NCI-H1048 (cell line): ENCODE measurements around the gene KCNC4.

ENCODE experiments used
- DNase-seq: peaks from one replicate; lab custom pipeline; 2025; lab: John Stamatoyannopoulos, UW

The KCNC4 gene

DNA sequence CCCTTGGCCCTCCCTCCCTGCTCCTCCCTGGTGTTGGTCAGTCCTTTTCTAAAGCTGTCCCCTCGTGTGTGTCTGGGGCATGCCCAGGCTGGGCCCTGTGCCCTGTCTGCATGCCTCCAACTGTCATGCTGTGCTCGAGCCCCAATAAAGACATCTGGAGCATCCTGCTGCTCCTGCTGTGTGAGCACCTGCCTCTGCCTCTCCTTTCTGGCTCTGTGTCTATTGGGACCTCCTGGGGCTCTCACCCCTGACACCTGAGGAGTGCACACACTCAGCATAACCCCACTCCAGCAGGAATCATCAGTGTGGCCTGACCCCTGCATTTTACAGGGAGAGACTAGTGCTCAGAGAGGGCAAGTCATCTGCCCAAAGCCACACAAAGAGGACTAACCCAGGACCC lies 23.7 kb downstream of the KCNC4 start:
- no peak for DNase-seq

DNA sequence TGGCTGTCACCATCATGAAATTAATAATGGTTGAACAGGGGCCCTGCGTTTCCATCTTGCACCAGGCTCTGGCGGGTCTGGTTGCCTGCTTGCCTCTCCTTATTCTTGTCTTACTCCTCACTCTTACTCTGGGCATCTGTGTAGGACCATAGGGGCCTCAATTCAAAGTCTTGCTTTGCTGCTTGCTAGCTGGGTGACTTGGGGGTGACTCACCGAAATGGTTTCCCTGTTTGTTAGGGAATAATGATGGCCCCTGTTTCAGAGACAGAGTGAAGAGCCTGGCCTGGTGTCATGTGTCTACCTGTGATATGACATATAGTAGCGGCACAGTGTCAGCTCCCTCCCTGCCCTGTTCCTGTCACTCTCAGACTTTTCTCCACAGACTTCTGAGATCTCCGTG lies 24.6 kb downstream of the KCNC4 start:
- DNase-seq, result no peak

DNA sequence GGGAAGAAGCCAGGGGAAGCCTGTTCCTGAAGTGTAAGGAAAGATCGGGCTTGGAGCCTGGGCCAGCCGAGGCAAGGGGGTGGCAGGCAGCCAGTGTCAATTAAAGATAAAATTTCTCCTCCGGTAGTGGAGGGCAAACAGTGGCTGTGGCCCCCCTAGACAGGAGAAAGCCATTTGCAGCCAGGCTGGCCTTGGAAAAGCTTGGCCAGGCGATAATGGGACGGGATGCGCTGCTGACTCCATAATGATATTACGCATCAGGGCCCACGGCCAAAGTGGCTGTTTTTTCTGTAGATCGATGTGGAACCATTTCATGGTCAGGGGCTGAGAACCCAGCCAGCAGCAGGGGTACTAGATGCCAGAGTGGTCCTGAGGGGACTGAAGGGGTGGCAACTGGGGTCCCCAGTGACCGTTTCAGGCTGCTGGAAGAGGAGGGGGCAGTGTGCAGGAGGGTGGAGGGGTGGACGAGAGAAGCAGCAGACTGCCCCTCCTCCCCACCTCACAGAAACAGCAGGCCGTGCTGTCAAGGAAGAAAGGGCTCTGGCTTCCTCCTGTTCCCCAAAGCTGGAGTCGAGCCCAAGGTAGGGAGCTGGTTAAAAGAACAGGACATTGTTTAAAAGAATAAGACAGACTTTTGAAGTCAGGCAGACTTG lies 25.2 kb downstream of the KCNC4 start:
- DNase-seq, result no peak

DNA sequence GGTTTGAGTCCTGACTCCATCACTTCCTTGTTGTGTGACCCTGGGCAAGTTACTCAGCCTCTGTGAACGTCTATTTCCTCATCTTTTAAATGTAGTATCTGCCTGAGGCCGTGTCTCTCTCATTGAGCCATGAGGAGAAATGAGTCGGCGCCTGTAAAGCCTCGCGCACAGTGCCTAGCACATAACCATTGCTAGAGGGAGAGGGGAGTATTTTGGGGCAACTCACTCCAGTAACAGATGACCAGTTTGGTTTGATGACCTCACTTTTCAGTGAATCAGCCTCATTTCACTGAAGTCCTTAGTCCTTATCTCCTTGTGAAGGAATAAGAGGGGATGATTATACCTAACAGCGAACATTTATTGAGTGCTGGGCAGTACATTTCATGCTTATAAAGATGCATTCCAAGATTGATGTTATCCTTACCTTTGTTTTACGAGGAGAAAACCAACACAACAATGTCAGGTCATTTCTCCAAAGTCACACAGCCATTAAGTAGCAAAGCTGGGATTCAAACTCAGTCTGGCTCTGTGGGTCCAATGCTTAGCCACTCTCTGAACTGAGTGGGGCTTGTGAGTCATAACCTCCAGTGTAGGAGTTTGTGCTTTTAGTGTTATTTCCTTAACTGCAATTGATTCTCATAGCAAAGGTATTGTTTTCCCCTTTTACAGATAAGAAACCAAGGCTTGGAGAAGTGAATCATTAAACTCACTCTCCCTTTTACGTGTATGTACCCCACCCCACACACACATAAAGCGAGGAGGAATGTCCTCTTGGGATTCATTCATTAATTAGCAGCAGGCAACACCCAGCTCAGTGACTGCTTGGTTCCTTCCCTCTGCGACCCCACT lies 25.9 kb downstream of the KCNC4 start:
- DNase-seq, result no peak

DNA sequence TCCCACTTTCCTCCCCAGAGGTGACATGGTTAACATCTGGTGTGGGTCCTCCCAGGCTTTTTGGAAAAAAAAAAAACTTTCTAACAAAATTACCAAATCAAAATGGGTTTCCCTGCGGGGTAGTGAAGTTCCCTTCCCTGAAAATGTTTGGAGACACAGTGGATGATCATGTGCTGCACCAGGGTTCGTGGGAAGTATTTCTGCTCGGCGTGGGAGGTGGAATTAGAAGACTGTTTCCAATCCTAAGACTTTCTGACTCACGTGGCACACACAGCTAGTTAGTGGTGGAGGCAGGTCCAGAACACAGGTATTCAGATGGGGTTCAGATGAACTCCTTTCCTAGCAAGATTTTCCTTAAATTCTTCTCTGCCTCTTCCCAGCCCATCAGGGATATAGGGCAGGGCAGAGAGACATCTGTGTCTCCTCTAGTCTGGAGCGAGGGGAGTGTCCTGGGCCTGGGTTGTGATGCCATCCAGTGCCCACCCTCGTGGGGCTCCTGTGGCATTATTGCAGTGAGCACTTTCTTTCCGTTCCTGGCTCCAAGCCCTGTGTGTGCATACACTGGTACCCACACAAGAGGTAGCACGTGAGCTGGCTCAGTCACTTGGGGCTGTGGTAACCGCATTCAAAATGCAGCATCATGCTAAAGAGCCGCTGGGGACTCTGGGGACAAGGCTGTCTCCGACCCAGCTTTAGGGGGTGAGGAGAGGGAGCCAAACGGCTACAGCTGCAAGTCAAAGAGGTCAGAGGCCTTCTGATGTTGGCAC lies 27.5 kb downstream of the KCNC4 start:
- no peak for DNase-seq

DNA sequence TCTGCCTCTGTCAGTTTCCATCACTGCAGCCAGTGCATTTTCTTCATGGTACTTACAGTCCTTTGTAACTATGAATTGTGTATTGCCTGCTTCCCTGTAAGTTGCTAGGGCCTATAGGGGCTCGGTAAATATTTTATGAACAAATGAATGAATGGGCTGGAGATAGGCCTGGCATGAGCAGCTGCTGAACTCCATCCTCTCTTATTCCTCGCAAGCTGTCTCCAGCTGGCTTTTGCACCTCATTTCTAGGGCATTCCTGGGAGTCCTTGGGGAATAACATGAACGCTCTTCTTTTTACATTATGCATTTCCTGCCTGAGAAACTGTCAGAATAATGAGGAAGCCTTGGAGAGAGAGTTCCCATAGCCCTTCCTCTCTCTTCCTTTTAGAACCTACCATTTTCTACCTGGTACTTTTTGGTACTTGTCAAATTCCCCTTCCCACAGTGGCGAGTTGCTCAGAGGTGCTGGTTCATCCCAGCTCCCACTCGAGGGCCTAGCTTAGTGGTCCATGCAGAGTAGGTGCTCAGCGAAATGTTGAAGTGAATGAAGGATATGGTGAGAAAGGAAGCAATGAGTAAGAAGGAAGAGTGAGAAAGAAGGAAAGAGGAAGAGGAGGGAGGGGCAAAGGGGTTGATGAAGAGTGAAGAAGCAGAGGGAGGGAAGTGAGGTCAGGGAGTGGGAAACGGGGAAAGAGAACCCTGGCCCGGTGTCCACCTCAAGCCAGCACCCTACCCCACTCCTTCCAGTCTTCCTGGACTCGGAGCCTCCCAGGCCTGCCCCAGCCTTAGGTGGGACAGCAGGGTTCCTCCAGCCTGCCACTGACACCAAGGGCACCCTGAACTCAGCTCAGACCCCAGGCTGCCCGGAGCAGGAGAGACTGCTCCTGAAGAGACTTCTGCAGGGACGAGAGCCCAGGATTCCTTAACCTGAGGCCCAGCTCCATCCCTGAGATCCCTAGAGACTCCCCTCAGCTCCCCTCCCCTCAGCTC lies 29.6 kb downstream of the KCNC4 start:
- no peak for DNase-seq

DNA sequence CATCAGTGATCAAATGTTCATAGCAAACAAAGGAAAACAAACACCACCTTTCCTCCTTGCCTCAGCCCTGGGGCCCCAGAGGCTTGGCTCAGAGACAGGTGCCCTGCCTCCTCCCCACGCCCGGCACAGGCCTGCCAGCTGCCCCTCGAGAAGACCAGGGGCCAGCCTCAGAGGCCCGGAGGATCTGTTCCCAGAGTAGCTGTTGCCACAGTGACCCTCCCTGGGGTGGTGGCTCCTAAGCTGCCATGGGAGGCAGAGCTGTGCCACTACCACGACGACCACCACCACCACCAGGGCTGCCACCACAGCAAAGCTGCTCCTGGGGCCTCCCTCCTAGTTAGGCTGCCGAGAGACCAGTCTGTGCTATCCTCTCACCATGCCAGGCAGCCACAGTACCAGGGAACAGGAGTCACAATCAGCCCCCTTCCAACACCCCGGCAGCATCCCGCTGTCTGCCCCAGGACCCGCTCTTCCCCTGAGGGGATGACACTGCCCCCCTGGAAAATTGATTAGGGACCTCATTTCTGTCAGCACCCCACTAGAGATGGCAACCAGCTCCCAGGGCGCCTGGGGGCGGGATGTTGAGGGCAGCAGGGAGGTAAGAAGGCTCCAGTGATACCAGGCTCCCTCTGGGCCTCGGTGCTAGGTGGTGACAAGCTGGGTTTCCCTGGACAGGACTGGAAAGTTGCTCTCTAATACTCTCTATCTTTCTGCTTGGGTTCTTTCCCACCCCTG lies 30.5 kb downstream of the KCNC4 start:
- DNase-seq, result no peak

DNA sequence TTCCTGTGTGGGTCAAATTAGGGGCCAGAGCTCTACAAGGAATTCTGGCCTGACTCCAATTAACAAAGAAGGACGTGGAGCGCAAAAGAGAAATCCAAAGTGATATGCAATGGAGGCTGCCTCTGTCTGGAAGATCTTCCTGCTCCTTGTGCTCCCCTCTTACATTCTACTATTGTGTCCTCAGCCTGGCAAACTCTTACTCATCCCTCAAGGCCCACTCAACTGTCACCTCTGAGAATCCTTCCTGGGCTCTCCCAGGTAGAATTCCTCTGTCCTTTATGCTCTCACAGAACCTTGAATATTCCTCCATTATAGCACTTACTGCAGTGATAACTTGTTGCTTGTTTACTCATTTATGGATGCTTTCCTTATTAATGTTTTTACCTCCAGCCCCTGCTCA lies 31.4 kb downstream of the KCNC4 start:
- no peak for DNase-seq

DNA sequence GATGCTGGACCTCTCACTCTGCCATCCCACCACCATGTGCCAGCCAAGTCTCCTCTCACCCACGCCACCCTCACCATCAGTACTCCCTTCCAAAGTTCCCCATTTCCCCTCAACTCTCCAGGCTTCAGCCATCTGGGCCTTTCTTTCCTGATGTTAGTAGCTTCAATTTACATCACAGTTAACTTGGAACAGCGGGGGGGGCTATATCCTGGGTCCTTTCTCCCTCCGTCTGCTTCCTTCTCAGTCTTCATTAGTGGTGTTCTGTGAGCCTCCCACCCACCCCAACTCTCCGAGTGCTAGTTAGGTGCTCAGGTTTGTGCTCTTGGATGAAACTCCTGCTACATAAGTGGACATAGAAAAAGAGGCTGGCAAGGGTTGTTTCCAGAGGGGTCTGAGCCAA lies 31.9 kb downstream of the KCNC4 start:
- DNase-seq, result no peak

DNA sequence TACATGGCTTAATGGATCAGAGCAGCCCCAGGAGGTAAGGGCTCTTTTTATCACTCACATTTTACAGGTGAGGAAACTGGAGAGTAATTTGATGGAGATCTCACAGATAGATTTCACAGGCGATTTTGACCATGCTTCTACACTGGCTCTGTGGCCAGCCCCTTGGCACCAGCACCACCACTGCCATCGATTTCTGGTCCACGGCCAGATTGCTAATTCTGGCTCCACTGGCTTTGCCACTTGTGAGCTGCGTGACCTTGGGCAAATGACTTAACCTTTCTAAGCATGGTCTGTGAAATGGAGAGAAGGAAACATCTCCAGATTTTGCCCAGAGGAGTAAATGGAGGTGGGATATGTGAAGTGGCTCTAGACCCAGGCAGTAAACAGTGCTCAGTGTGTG lies 32.6 kb downstream of the KCNC4 start:
- DNase-seq, result no peak

DNA sequence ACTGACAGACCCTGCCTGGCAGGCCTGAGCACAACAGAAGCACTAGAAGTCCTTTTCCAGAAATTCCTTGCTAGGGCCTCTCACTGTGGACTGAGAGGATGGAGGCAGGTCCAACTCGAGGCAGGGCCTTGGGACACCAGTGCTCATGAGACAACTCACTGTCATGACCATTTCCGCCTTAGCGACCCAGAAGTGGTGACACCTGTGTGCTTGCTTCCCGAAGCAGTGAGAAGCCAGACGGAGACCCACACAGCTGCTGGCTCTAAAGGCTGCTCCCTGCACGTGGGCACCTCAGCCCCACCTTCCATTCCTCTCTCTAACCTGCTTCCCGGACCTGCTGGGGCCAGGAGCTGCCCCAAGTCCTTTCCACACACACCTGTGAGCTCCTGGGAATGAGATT lies 33.0 kb downstream of the KCNC4 start:
- no peak for DNase-seq

DNA sequence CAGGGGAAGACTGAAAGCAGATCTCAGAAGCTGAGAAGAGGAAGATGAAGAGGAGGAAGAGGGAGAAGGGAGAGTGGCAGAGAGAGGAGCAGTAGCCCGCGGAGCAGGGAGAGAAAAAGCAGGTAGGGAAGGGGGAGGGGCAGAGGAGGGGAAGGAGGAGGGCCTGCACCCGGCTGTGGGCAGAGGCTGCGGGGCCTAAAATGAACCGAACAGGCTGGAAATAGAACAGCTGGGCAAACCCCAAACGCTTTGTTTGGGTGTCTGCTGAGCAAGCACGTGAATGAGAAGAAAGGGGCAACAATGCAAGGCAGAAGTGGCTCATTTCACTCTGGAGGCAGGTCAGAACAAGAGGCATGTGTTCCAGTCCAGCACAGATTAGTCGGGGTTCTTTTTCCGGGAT lies 33.5 kb downstream of the KCNC4 start:
- DNase-seq, result no peak

DNA sequence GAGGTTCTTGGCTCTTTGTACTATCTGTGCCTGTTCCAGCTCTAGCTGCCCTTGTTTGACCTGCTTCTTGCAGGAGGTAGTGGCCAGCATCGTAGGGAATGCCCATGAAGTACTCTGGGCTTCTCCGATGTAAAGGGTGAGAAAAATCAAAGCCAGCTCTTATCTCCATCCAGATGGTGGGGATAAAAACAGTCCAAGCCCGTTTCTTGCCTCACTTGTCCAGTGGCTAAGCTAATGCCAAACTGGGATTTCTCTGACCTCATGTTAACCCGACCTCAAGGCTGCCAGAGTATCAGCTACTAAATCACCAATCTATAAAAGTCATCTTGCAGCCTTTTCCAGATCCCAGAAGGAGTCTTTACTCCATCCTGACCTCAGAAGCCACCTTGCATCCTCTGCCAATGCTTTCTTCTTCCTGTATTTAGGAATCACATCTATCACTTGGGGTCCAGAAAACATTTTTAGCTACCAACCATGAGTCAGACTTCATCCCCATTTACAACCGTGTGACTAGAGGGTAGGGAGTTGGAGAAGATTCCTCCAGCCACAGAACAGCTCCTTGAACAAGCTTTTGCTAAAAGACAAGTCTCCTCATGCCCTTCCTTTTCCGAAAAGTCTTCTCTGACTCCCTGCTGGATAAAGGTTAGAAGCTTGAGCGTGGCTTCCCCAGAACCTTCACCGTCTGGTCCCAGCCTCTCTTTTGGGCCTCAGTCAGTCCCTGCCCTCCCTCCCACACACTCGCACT lies 35.9 kb downstream of the KCNC4 start:
- DNase-seq, result no peak

DNA sequence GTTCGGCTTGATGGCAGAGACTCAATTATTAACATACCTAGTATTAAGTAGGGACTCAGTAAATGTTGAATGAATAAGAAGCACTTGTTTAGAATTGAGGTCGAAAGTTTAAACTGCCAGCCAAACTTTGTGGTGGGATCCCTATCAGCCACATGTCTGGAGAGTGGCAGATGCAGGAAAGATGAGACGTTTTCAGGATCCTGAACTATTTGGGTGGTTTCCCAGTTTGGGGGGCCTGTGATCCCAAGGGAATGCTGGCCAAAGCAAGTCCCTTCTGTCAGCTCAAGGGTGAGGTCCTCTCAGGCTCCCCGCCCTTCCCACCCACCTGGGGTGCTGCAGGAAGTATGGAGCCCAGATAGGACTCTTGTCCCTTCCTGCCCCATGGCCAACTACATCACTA lies 38.6 kb downstream of the KCNC4 start:
- DNase-seq, result no peak

DNA sequence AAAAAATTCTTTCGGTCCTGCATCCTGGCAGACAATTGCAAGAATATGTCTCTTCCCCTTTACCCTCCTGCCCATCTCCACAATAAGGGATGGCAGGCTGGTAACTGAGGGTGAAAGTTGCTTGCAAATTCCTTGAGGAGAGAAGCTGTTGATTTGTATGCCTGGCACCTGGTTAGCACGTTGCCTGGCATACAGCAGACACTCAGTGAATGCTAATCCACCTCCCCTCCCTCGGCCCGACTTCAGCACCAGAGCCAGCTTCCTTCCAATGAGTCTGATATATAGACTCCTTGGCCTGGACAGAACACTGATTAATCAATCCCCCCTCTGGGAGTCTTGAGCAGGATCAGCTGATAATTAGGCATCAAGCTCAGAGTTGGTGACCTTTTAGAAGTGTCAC lies 39.1 kb downstream of the KCNC4 start:
- no peak for DNase-seq

DNA sequence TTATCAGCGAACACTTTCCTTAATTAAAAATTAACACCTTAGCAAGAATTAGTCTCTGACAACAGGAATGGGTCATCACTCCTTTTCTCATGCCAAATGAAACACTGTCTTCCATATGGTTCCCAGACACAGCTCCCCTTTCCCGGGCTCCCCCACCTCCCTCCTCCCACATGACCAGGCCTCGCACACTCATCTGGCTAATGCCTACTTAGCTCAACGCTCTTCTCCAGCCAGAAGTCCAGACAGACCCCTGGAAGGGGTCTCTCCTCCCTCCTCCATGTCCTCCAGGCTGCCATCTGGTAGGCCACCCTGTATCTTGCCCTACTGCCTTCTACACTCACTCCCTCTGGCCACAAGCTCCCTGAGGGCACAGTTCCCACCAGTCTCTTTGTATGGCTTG lies 39.9 kb downstream of the KCNC4 start:
- no peak for DNase-seq

DNA sequence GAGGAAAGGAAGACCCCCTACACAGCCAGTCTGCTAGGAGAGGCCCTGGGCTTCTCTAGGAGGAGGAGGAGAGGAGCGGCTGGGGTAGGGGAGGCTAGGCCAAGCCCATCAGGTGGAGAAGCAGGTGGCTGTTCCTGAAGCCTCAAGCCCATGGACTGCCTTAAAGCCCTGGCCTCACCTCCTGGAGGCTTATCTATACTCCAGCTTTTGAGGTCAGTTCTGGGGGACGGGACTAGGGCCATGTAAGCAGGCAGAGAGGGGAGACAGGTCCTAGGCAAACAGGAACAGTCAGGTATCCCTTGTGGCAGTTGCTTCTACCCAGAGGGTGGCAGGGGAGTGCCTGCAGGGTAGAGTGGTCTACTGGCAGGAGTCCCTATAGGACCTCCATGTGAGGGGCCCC lies 40.6 kb downstream of the KCNC4 start:
- no peak for DNase-seq

DNA sequence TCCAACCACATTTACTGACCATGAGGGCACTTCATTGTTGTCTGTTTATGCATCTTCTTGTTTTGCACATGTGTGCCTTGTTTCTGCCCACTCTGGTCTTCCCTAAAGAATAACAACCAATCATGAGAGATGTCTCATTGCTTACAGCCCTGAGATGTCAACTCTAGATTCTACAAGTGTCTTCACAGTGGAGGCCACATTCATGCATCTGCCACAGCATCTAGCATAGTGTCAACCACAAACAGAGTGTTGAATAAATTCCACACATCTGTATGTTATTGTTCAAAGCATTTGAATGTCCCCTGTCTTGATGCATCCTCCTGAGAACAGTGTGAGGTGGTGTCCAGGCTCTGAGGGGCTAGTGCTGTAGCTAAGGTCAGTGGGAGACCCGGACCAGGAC lies 43.1 kb downstream of the KCNC4 start:
- no peak for DNase-seq

DNA sequence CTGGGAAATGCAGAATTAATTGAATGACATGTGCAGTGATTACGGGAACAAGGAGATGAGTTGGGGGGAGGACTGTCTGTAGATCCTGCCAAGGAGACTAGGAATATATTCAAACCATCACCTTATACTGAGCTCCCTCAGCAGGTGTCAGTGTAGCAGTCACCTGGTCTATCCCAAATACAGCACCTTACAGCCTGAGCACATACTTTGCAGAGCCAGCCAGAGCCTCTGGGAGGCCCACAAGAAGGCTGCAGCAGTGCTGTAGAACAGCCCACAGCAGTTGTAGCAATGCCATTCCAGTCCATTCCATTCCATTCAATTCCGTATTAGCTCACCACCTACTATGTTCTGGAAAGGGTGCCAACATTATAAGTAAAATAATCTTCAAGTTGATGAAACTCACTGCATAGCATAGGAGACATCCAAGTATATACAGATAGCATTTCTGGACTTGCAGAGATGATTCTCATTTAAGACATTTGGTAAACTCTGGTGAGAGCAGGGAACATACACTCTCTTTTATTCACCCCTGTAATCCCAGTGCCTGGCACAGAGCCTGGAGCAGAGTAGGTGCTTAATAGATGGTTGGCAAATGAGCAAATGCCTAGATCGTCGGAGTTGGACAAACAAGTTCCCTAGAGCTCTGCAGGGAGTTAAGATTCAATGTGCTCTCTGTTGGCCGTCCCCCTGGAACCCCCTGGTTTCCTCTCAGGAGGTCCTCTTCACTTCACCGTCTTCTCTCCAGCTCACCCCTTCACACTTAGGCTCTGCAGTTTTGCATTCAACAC lies 44.7 kb downstream of the KCNC4 start:
- DNase-seq, result no peak

DNA sequence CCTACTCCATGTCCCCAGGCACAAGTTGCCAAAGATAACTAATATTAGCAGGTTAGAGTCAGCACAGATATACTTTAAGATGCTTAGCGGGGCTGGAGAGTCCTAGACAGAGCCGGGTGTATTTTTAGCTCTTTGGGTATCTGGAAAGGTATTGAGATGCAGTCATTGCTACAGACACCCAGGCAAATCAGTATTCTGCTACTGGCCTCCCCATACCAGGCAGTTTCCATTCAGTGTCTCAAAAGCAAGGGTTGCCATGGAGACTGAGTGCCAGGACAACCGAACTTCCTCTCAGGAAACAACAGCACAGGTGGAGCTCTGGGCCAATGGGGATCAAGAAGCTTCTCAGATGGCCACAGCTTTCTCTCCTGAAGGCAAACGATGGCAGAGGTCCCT lies 45.3 kb downstream of the KCNC4 start:
- DNase-seq, result no peak
